ENCODE measurements around the gene MYH15. TPM values are rescaled to one million over a fixed set of nuclear protein-coding genes. Genes with fewer than 3 reads are reported as not detected.

Gene MYH15
- total RNA-seq, 4 donors from 2014 or later, result 0.08 to 0.11 (median 0.10) TPM; not detected in 1

- no peak for DNase-seq
- Histone ChIP-seq H3K27ac (no peak overlapping the region), H3K27me3 (no peaks in the 10 kb centered on the region), H3K36me3 (no peaks in the 10 kb centered on the region), H3K9me3 (no peaks in the 10 kb centered on the region), H3K4me1 (no peaks in the 10 kb centered on the region), H3K4me3 (replicated peaks in 1 of 3) (no peak overlapping the region)
- intact Hi-C loops (cut with DNase I), result no loop called here
- WGBS, 2 donors, result 67 to 81% methylated on average over 2 of the region's 2 CpGs
- no peak for TF ChIP-seq CTCF (IDR thresholded peaks at IDR 0.05)
- TF ChIP-seq POLR2A (IDR thresholded peaks at IDR 0.05), result no peak
Measured at GRCh38 chr3:108359011-108359410, 151.4 kb downstream of the MYH15 start.

- Histone ChIP-seq H3K4me3 (replicated peaks in 1 of 3) (no peak overlapping the region), H3K36me3 (no peaks in the 10 kb centered on the region), H3K27me3 (no peaks in the 10 kb centered on the region), H3K4me1 (no peaks in the 10 kb centered on the region), H3K27ac (no peak overlapping the region), H3K9me3 (no peaks in the 10 kb centered on the region)
- TF ChIP-seq CTCF (IDR thresholded peaks at IDR 0.05), result no peak
- TF ChIP-seq POLR2A (IDR thresholded peaks at IDR 0.05), result no peak
- 80 to 86% methylated on average over 2 of the region's 2 CpGs for WGBS, 2 donors
- DNase-seq, result no peak
- intact Hi-C loops (cut with DNase I), result no loop called here
Measured at GRCh38 chr3:108357042-108357441, 153.4 kb downstream of the MYH15 start.

GRCh38 chr3:108354562-108354961 lies 155.8 kb downstream of the MYH15 start:
- intact Hi-C loops (cut with DNase I), result no loop called here
- 93% methylated on average over 1 of the region's 1 CpG for WGBS, 2 donors
- no peak for DNase-seq

GRCh38 chr3:108352176-108352575 lies 158.2 kb downstream of the MYH15 start:
- Histone ChIP-seq H3K27ac (no peak overlapping the region), H3K36me3 (no peaks in the 10 kb centered on the region), H3K4me1 (no peaks in the 10 kb centered on the region), H3K9me3 (no peaks in the 10 kb centered on the region), H3K27me3 (no peaks in the 10 kb centered on the region), H3K4me3 (replicated peaks in 1 of 3) (no peak overlapping the region)
- intact Hi-C loops (cut with DNase I), result no loop called here
- TF ChIP-seq CTCF (IDR thresholded peaks at IDR 0.05) (no peak), POLR2A (IDR thresholded peaks at IDR 0.05) (no peak)
- no peak for DNase-seq
- WGBS, 2 donors, result 49 to 73% methylated on average over 3 of the region's 3 CpGs

More at GRCh38 chr3:108354562-108354961, 155.8 kb downstream of the MYH15 start:
- no peak overlapping the region for H3K27ac ChIP-seq
- H3K36me3 ChIP-seq, result no peaks in the 10 kb centered on the region
- no peaks in the 10 kb centered on the region for H3K27me3 ChIP-seq
- no peaks in the 10 kb centered on the region for H3K9me3 ChIP-seq
- no peaks in the 10 kb centered on the region for H3K4me1 ChIP-seq
- TF ChIP-seq POLR2A (IDR thresholded peaks at IDR 0.05) (no peak), CTCF (IDR thresholded peaks at IDR 0.05) (no peak)
- no peak overlapping the region for H3K4me3 ChIP-seq (replicated peaks in 1 of 3)

- DNase-seq, result no peak
- Histone ChIP-seq H3K9me3 (no peaks in the 10 kb centered on the region), H3K27me3 (no peaks in the 10 kb centered on the region), H3K4me1 (no peaks in the 10 kb centered on the region), H3K27ac (no peak overlapping the region), H3K36me3 (no peaks in the 10 kb centered on the region), H3K4me3 (replicated peaks in 1 of 3) (no peak overlapping the region)
- TF ChIP-seq CTCF (IDR thresholded peaks at IDR 0.05) (no peak), POLR2A (IDR thresholded peaks at IDR 0.05) (no peak)
- intact Hi-C loops (cut with DNase I), result no loop called here
- 81 to 84% methylated on average over 5 of the region's 5 CpGs for WGBS, 2 donors
Measured at GRCh38 chr3:108346301-108347227, 163.8 kb downstream of the MYH15 start.

Data from thyroid gland (tissue), 4 donors.